Ascending aorta (tissue), 2 donors: ENCODE data around the gene MYO18A. TPM values are rescaled to one million over a fixed set of nuclear protein-coding genes. Genes with fewer than 3 reads are reported as not detected.
"Not testable (repeated sequence)": the region's sequence is repeated elsewhere in the genome, so short reads cannot be mapped to it uniquely, and the experiment has no call there.

Experiments
- DNase-seq, 2 donors: peaks; one replicate each; pipeline ENCODE4 v3.0.0-alpha.2; 2019; ENCODE audit warnings: low spot score in 2 of 2
- H3K27ac ChIP-seq, 2 donors: fragments of 200-600 bp; sonication (generic); one replicate each; pipeline ENCODE4 v1.5.1; 2016 to 2017; ENCODE audit warnings: mild to moderate bottlenecking in 1 of 2
- H3K27me3 ChIP-seq: fragments of 200-600 bp; sonication (generic); one replicate; pipeline ENCODE4 v1.5.1; 2017
- H3K36me3 ChIP-seq, 2 donors: fragments of 200-600 bp; sonication (generic); one replicate each; pipeline ENCODE4 v1.5.1; 2016
- H3K4me1 ChIP-seq, 2 donors: fragments of 200-600 bp; sonication (generic); one replicate each; pipeline ENCODE4 v1.5.1; 2016 to 2017; ENCODE audit warnings: mild to moderate bottlenecking in 1 of 2
- H3K4me3 ChIP-seq, 2 donors: fragments of 200-600 bp; sonication (generic); one replicate each; pipeline ENCODE4 v1.5.1; 2016 to 2017; ENCODE audit warnings: mild to moderate bottlenecking in 1 of 2
- H3K9me3 ChIP-seq, 2 donors: fragments of 200-600 bp; sonication (generic); one replicate each; pipeline ENCODE4 v1.5.1; 2016
- CTCF ChIP-seq, 3 experiments: fragments of 200-600 bp in 2 of 3; fragments of 450-650 bp in 1 of 3; sonication (generic) in 2 of 3; IDR thresholded peaks; one replicate each; pipeline ENCODE4 v1.5.1; 2016 to 2019; ENCODE audit warnings: antibody characterized with exemption in 3 of 3, mild to moderate bottlenecking in 1 of 3, moderate library complexity in 1 of 3
- intact Hi-C: fragments of 100-400 bp; cut with DNase I; formaldehyde crosslinking; loops from one replicate; pipeline ENCODE4 v1.15.1; 2023
- total RNA-seq: library from RNA; depleted of rRNA; stranded (reverse); fragments of >200 nt; gene quantifications from one replicate; pipeline ENCODE4 v1.1.0, GENCODE V29; 2016

Gene MYO18A
- total RNA-seq, 1 donor from 2014 or later = 185 TPM

DNA sequence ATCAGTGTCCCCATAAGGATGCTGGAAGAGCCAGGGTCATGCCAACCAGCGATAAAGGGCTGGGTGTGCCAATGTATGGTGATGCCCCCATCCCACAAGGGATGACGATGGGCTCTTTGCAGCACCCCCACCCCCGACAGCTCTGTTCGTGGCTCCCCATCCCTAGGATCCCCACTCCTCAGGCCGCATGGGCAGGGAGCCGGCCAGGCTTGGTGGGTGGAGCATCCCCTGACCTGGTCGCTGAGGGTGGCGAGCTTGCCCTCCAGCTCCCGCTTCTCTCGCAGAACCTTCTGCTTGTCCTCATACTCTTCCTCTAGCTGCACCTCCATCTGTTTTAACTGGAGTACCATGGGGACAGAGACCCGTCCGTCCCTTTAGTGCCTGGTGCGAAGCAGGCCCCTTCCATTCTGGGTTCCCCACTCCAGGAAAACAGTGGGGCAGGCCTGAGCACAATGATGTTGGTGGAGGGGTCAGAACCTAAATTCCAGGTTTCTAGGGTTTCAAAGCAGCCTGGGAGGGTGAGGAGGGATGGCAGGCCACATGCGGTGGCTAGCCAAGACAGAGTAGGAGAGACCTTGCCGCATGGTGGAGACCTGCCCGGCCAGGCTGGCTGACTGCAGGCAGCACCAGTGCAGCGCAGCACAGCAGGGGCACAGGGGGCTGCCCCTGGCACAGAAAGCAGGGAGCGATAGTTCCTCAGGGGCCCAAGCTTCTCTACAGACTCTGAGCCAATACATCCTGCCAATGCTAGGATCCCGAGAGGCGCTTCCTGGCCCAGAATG lies 86.9 kb downstream of the MYO18A start:
- intact Hi-C loops = no loop called here
- no peak overlapping the region for H3K27ac ChIP-seq
- no peak for DNase-seq
- peaks cover 92 to 100% of the 10 kb centered on the region in 2 donors for H3K36me3 ChIP-seq
- no peaks in the 10 kb centered on the region for H3K27me3 ChIP-seq
- TF ChIP-seq CTCF (IDR thresholded peaks at IDR 0.05) = no peak
- H3K4me3 ChIP-seq = no peak overlapping the region
- H3K9me3 ChIP-seq = no peaks in the 10 kb centered on the region
- no peaks in the 10 kb centered on the region for H3K4me1 ChIP-seq

- Histone ChIP-seq H3K4me1 (no peaks in the 10 kb centered on the region), H3K27me3 (no peaks in the 10 kb centered on the region), H3K9me3 (no peaks in the 10 kb centered on the region), H3K27ac (no peak overlapping the region), H3K4me3 (no peak overlapping the region), H3K36me3 (peaks cover 89 to 97% of the 10 kb centered on the region in 2 donors)
- intact Hi-C loops = no loop called here
- no peak for DNase-seq
- no peak for TF ChIP-seq CTCF (IDR thresholded peaks at IDR 0.05)
These were observed 88.5 kb downstream of the MYO18A start for GRCh38 chr17:29091606-29092289.

DNA sequence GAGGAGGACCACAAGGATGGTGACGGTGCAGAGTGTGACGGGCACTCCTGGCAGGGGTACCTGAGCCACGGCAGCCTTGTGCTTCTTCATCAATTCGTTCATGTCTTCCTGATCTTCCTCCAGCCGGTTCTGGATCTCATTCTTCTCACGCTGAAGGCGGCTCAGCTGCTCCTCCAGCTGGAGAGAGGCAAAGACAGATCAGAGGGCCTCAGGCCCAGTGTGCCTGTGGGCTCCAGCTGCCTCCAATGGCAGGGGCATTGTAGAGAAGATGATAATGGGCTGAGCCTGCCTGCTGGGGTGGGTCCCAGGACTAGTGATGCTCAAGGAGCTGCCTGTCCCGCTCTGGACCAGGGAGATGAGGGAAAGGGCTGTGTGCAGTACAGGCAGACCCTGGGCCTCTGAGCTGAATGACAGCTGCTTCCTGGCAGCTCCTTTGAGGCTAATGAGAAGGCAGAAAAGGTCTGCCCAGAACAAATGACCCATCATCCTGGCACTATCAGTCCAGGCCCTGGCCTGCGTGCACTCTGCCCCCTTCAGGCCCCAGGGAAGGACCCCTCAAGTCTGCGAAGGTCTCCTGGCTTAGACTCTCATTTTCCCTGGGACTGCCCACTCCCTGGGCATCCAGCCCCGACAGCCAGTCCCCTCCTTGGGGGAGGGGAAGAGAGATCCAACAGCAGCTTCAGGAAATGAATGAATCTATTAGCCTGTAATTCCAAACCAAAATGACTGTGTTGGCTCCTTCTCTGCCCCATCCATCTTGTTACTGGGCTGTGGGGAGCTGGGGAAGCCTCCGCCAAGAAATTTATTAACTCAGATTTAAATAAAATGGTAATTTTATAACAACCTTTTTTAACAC lies 89.2 kb downstream of the MYO18A start:
- no peaks in the 10 kb centered on the region for H3K9me3 ChIP-seq
- no peak overlapping the region for H3K4me3 ChIP-seq
- no peak overlapping the region for H3K27ac ChIP-seq
- DNase-seq = no peak
- intact Hi-C loops = no loop called here
- peaks cover 90 to 97% of the 10 kb centered on the region in 2 donors for H3K36me3 ChIP-seq
- no peaks in the 10 kb centered on the region for H3K4me1 ChIP-seq
- H3K27me3 ChIP-seq = no peaks in the 10 kb centered on the region
- no peak for TF ChIP-seq CTCF (IDR thresholded peaks at IDR 0.05)

DNA sequence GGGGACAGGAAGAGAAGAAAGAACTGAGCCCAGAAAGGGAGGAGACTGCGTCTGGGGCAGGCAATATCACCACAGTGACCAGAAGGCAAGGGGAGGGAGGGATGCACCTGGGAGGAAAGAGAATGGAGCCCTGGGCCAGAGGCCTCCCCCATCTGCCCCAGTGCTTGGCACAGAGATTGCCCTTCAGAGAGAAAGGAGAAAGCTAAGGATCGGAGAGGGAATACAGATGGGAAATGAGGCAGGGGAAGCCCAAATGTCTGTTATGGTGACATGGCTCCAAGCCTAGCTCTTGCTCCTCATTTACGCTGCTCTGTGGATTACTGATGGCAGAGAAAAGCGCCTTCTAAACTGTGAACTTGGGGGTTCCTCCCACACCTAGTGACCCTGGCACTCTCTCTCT lies 90.1 kb downstream of the MYO18A start:
- Histone ChIP-seq H3K4me1 (no peaks in the 10 kb centered on the region), H3K27ac (no peak overlapping the region), H3K9me3 (no peaks in the 10 kb centered on the region), H3K36me3 (peaks cover 94 to 97% of the 10 kb centered on the region in 2 donors), H3K4me3 (no peak overlapping the region), H3K27me3 (no peaks in the 10 kb centered on the region)
- intact Hi-C loops = no loop called here
- no peak for DNase-seq
- TF ChIP-seq CTCF (IDR thresholded peaks at IDR 0.05) = no peak

GRCh38 chr17:29089601-29090044 lies 90.6 kb downstream of the MYO18A start:
- H3K36me3 ChIP-seq = peaks cover 95 to 97% of the 10 kb centered on the region in 2 donors
- no peaks in the 10 kb centered on the region for H3K9me3 ChIP-seq
- H3K4me3 ChIP-seq = no peak overlapping the region
- intact Hi-C loops = no loop called here
- no peaks in the 10 kb centered on the region for H3K27me3 ChIP-seq
- no peak overlapping the region for H3K27ac ChIP-seq
- no peak for DNase-seq
- no peaks in the 10 kb centered on the region for H3K4me1 ChIP-seq
- TF ChIP-seq CTCF (IDR thresholded peaks at IDR 0.05) = no peak

DNA sequence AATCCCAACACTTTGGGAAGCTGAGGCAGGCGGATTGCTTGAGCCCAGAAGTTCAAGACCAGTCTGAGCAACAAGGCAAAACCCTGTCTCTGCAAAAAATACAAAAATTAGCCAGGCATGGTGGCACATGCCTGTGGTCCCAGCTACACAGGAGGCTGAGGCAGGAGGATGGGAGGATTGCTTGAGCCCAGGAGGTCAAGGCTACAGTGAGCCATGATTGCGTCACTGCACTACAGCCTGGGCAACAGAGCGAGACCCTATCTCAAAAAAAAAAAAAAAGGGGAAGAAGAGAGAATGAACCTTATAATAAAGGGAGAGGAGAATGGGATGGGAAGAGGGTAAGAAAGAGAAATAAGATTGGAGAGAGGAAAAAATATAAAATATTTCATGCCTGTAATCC lies 91.4 kb downstream of the MYO18A start:
- intact Hi-C loops, H3K27me3 ChIP-seq, H3K9me3 ChIP-seq, H3K4me1 ChIP-seq, DNase-seq, H3K27ac ChIP-seq, H3K4me3 ChIP-seq: not testable (repeated sequence)
- peaks cover 91 to 97% of the 10 kb centered on the region in 2 donors for H3K36me3 ChIP-seq
